Superior temporal gyrus (tissue), 1 donor: Measurements from ENCODE around the gene ATP6AP1.

Experiments used
- DNase-seq: peaks from one replicate; pipeline ENCODE4 v3.0.0-alpha.2; 2016; ENCODE audit errors: extremely low spot score

ATP6AP1 gene

DNA sequence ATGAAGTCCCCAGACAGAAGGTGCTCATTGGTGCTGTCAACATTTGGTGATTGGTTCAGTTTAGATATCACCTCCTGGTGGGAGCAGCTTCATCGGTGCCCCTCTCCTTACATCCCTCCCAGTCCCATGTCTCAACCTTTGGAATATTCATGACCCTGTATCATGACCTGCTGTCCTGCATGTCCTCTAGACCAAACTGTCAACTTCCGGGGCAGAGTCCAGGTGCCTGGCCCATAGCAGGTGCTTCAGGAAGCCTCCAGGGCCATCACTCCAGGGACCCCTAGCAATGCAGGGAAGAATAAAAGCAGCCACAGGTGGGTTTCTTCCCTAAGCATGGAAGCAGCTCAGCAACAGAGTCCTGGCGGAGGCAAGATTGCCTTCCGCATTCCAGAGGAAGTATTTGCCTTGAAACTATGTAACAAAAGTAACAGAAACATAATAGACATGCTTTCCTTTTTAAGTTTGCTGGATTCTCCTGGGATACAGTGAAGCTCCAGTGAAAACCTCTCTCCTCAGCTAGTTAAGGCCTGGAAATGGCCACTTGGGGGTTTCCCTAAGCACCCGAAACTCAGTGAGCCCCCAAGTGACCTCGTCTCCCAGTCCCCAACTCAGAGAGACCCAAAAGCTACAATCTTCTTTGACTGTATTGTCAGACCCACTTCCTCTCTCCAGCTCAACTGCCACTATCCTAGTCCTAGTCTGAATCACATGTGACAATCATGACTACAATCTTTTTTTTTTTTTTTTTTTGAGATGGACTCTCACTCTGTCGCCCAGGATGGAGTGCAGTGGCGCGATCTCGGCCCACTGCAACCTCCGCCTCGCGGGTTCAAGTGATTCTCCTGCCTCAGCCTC is 1.3 kb upstream of the ATP6AP1 start:
- no peak for DNase-seq

- no peak for DNase-seq
Measured at GRCh38 chrX:154429711-154430110, 1.2 kb downstream of the ATP6AP1 start.

- no peak for DNase-seq
Measured at GRCh38 chrX:154430479-154430878, 2.0 kb downstream of the ATP6AP1 start.

GRCh38 chrX:154430916-154431315 is 2.4 kb downstream of the ATP6AP1 start:
- DNase-seq = no peak

DNA sequence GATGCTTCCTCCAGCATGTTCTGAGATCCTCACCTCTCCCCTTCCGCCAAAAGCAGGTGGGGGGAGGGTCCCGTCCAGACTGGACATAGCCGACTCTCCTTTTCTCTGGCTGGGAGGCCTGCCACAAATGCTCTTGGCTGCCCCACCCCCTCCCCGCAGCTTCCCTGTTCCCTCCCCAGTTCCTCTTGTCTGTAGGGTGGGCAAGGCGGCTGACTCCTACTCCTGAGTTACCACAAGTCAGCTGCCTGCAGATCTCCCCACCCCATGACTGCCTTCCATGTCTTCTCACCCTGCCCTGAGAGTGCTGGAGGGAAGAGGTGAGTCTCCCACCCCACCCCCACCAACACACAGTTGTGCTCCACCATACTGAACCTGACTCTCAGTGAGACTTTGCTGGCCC is 2.9 kb downstream of the ATP6AP1 start:
- DNase-seq = no peak

- DNase-seq = no peak
Measured at GRCh38 chrX:154432210-154432609, 3.7 kb downstream of the ATP6AP1 start.

DNA sequence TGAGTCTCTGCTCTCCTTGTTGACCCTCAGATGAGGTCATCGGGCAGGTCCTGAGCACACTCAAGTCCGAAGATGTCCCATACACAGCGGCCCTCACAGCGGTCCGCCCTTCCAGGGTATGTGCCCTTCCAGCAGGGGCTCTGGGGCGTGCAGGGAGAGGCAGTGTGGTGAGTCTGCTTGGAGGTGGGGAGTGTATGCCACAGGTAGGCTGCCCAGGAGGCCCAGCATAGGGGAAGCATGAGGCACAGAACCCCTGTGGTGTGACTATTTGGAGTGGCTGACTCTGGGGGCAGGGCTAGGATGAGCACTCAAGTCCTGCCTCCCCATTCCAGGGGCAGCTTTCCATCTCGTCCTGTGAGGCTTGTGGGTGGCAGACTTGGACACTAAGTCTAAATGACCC is 5.1 kb downstream of the ATP6AP1 start:
- DNase-seq = no peak

DNA sequence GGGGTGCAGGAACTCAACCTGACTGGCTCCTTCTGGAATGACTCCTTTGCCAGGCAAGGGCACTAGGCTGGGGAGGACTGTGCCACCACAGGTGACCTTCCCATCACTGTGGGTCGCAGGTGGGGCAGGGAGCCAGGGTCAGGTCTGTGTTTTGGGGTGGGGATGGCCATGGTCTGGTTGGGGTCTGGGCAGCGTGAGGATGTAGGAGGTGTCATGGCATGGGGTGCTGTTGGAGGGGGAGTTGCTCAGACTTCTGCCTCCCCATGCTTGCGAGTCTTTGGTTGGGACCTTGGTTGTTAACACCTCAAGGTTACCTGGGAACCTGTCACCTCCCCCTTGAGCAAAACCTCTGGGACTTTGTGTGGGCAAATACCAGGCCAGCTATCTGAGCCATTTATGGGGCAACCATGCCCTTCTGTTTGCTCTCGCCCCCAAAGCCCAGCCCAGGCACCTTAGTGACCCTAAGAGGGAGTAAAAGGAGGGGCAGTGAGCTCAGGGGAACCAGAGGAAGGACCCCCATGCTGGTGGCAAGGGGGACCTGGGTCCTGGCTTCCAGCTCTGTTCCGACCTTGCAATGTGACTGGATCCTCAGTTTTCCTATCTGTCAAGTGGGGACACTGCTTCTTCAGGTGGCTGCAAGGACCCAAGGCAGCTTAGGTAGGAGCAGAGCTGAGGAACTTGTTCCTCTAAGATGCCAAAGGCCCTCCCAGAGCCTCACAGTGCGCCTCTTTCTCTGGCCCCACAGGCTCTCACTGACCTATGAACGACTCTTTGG is 6.1 kb downstream of the ATP6AP1 start:
- DNase-seq = no peak

GRCh38 chrX:154435171-154435733 is 6.8 kb downstream of the ATP6AP1 start:
- no peak for DNase-seq

- DNase-seq = no peak
Measured at GRCh38 chrX:154436374-154436982, 8.0 kb downstream of the ATP6AP1 start.

DNA sequence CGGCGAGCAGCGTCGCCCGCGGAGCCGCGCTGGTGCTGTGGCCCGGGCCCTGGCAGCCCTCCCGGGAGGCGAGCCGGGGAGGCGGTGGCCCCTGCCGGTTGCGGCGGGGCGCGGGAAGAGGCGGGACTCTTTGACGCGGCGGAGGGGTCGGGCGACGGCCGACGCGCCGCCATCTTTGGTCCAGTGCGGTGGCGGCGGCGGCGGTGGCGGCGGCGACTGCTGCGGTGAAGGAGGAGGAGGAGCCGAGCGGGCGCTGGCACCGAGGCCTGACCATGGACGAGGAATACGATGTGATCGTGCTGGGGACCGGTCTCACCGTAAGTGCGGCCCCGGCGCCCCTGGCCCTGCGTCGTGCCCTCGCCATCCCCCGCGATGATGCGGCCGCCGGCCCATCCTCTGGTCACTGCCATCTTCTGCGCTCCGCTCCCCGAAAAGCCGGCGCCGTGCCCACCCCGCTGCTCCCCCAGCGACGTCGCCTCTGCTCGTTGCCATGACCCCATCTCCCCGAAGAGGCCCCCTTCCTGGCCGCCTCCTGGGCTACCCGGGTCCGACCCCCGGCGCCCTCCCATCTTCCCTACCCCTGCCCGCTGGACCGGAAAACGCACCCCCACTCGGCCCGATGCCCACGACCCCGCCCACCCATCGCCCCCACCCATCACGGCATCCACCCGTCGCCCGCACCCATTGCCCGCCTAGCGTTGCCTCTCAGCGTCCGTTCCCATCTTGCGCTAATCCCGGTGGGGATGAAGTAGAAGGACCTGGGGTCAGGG is 8.7 kb downstream of the ATP6AP1 start, which contains the start of gene GDI1:
TSS of gene GDI1 (plus strand) at position 172 of the 770 bp plus-strand sequence. CDS start at position 273, 101 bp downstream.
- DNase-seq = no peak

DNA sequence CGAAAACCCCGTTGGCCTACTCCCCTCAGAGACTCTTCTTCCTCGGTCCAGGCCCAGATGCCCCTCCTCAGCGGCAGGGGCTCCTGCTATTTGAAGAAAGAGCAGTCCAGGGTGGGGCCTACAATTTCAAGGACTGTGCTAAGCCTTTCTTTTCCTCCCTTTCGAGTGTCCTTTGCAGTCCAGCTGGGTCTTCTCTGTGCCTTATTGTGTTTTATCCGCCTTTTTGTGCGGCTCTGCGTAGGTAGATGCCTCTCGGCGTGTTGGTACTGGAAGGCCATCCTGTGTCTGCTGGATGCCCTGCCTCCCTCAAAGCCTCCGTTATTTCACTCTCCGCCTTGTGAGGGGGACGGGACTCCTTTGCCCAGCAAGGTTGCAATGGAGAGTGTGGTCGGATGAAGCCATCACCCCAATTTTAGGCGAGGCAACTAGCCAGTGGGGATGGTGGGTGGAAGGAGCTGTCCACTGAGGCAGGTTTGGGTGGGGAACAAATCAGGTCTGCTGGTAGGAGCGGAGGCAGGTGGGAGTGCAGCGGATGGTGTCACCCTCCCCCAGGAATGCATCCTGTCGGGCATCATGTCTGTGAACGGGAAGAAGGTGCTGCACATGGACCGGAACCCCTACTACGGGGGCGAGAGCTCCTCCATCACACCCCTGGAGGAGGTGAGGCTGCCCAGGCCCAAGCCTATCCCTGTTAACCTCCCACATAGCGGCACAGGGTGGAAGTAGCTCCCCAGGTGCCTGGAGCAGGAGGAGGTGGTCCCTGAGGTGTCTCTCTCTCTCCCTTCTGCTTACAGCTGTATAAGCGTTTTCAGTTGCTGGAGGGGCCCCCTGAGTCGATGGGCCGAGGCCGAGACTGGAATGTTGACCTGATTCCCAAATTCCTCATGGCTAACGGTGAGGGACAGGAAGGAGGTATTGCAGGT is 9.8 kb downstream of the ATP6AP1 start:
- DNase-seq = no peak

DNA sequence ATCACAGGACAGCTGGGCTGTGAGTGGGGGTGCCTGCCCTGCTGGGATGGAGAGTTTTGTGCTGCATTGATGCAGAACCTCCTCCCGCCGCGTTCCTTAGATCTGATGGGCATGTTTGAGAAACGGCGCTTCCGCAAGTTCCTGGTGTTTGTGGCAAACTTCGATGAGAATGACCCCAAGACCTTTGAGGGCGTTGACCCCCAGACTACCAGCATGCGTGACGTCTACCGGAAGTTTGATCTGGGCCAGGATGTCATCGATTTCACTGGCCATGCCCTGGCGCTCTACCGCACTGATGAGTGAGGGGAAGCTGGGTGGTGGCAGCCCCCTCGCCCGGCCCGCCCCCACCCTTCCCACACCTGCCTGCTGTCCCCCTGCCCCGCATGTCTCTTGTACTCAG is 11.4 kb downstream of the ATP6AP1 start:
- DNase-seq = no peak

DNA sequence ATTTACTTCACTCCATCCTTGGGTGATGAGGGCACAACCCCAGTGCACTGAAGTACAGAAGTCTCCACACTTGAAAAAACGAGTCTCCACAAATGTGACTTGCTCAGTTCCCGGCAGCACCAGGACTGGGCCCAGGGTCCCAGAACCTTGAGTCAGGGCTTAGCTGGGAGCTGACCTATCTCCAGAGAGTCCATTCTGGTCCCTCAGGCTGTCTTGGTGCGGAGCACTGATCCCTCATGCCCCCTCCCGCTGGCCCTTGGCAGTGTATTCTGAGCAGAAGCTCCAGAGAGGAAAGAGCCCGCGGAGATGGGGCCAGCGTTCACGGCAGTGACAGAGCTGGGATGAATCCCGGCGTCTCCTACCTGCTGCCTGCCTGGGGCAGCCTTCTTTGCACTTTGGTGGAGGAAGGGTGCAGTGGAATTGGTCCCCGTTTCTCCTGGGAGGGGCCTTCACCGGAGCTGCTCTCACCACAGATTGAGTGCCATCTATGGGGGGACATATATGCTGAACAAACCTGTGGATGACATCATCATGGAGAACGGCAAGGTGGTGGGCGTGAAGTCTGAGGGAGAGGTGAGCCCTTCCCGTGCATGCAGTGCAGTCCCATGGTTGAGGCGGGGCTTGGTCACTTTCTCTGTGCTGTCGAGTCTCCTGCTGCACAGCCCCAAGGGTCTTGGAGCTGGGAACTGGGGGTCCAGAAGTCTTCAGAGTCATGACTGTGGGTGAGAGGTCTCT is 12.3 kb downstream of the ATP6AP1 start:
- no peak for DNase-seq

DNA sequence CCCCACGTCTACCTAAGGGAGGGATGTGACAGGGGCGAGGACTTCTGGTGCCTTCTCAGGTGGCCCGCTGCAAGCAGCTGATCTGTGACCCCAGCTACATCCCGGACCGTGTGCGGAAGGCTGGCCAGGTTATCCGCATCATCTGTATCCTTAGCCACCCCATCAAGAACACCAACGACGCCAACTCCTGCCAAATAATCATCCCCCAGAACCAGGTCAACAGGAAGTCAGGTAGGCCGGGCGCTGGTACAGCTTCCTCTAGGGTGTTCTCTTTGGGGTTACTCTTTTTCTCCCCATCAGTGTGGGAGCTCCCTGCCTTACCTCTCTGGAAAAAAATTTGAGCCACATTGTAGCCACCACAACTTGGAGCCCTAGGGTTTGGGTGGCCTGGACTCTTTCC is 13.1 kb downstream of the ATP6AP1 start:
- no peak for DNase-seq

DNA sequence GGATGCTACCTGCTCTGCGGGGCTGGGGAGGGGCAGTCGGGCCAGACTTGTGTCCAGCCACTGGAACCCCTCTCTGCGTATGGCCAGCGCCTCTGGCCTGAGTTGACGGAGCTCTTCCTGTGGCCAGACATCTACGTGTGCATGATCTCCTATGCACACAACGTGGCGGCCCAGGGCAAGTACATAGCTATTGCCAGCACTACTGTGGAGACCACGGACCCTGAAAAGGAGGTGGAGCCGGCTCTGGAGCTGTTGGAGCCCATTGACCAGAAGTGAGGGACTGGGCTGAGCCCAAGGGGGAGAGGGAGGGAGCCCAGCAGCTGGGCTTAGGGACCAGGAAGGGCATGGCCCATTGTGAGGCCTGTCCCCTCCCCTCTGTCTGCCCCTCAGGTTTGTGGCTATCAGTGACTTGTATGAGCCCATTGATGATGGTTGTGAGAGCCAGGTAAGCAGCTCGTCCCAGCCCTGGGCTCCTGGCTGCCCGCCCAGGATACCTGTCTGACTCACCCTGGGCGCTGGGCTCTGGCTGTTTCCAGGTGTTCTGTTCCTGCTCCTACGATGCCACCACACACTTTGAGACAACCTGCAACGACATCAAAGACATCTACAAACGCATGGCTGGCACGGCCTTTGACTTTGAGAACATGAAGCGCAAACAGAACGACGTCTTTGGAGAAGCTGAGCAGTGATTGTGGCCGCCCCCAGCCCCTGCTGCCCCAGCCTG is 13.7 kb downstream of the ATP6AP1 start:
- no peak for DNase-seq

- DNase-seq = no peak
Measured at GRCh38 chrX:154443479-154443910, 15.0 kb downstream of the ATP6AP1 start.

DNA sequence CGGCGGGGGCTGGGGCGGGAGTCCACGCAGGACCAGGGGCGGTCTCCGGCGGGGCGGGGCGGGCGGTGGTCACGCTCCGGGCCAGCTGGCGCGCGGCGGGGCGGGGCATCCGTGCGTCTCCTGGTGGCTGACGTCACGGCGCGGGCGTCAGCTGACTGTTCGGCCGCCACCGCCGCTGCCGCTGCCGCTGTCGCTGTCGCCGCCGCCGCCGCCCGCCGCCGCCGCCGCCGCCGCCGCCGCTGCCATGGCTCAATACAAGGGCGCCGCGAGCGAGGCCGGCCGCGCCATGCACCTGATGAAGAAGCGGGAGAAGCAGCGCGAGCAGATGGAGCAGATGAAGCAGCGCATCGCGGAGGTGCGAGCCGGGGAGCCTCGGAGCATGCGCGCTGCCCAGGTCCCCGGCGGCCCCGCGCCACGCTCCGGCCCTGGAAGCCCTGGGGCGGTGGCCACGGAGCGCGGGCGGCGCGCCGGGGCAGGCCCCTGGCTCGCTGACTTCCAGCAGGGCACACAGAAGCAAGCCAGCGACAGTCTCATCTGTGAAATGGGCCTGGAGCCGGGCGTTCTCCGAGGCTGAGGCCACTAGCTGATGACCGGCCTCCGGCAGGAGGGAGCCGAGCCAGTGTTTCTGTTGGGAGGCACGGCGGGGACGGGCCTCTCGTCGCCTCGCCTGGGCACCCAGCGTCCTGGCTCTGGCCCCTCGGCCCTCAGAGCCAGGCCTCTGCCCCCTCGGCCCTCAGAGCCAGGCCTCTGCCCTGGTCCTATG is 15.7 kb downstream of the ATP6AP1 start, which contains the start of gene FAM50A:
TSS of gene FAM50A (plus strand) at position 150 of the 763 bp plus-strand sequence. CDS start at position 245, 95 bp downstream.
- DNase-seq = peak; percentile 51
